ENCODE measurements around the gene WIPI1. TPM values are rescaled to one million over a fixed set of nuclear protein-coding genes. Genes with fewer than 3 reads are reported as not detected.

WIPI1 gene
- total RNA-seq, 1 donor from 2014 or later: 37.3 TPM

DNA sequence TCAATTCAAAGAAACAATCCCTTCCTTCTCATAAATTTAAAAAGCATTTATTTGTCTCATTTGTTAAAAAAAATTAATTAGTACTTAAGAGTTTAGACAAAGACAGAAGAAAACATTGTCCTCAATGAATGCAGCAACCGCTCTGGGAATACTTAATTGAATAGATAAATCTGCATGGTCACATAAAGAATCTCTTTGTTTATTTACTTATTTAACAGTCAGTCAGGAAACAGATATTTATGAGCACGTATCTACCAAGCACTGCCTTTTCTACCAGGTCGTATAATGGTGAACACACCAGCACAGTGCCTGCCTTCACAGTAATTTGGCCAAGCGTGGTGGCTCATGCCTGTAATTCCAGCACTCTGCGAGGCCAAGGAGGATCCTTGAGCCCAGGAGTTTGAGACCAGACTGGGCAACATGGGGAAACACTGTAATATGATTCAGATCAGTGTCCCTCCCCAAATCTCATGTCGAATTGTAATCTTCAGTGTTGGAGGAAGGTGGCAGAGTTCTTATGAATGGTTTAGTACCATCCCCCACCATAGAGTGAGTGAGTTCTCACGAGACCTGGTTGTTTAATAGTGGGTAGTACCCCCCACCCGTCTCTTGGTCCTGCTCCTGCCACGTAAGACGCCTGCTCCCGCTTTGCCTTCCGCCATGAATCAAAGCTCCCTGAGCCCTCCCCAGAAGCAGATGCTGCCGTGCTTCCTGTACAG is 8.1 kb downstream of the WIPI1 start:
- Histone ChIP-seq H3K27me3 (no peaks in the 10 kb centered on the region), H3K27ac (no peak overlapping the region), H3K36me3 (peaks cover 0 to 63% of the 10 kb centered on the region in 2 donors), H3K9me3 (no peaks in the 10 kb centered on the region), H3K4me1 (peaks cover under 1% of the 10 kb centered on the region), H3K4me3 (no peak overlapping the region)
- TF ChIP-seq, protein P1, sequence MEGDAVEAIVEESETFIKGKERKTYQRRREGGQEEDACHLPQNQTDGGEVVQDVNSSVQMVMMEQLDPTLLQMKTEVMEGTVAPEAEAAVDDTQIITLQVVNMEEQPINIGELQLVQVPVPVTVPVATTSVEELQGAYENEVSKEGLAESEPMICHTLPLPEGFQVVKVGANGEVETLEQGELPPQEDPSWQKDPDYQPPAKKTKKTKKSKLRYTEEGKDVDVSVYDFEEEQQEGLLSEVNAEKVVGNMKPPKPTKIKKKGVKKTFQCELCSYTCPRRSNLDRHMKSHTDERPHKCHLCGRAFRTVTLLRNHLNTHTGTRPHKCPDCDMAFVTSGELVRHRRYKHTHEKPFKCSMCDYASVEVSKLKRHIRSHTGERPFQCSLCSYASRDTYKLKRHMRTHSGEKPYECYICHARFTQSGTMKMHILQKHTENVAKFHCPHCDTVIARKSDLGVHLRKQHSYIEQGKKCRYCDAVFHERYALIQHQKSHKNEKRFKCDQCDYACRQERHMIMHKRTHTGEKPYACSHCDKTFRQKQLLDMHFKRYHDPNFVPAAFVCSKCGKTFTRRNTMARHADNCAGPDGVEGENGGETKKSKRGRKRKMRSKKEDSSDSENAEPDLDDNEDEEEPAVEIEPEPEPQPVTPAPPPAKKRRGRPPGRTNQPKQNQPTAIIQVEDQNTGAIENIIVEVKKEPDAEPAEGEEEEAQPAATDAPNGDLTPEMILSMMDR (IDR thresholded peaks at IDR 0.05): no peak
- TF ChIP-seq POLR2A (IDR thresholded peaks at IDR 0.05): no peak
- no peak for TF ChIP-seq POLR2AphosphoS5 (IDR thresholded peaks at IDR 0.05; ENCODE audit: insufficient read depth in 1 of 2, low read depth in 1 of 2)
- intact Hi-C loops (cut with DNase I): no loop called here
- no peak for DNase-seq (ENCODE audit: extremely low spot score in 2 of 2)

DNA sequence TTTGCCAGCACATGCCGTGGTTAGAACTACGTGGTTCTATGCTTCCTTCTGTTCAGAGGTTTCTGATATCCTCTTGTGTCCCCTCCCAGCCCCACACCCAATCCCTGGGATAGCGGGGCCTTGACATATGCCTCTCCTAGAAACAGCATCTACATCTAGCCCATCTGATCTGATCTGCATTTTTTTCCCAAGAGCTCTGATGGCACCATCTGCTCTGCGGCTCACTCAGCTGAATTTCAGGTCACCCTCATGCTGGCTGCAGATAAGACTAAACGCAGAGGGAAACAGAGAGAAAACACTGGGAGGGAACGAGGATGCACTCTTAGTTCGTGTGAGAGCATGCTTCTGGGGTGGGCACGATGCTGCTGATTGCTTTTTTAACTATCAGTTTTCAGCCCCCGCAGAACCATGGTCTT is 10.7 kb downstream of the WIPI1 start:
- Histone ChIP-seq H3K27ac (no peak overlapping the region), H3K36me3 (peaks cover 0 to 54% of the 10 kb centered on the region in 2 donors), H3K9me3 (no peaks in the 10 kb centered on the region), H3K4me3 (no peak overlapping the region), H3K4me1 (peaks cover 13% of the 10 kb centered on the region), H3K27me3 (no peaks in the 10 kb centered on the region)
- no peak for DNase-seq (ENCODE audit: extremely low spot score in 2 of 2)
- intact Hi-C loops (cut with DNase I): no loop called here
- no peak for TF ChIP-seq POLR2AphosphoS5 (IDR thresholded peaks at IDR 0.05; ENCODE audit: insufficient read depth in 1 of 2, low read depth in 1 of 2)
- TF ChIP-seq POLR2A (IDR thresholded peaks at IDR 0.05): no peak
- TF ChIP-seq, protein P1 (IDR thresholded peaks at IDR 0.05): no peak

DNA sequence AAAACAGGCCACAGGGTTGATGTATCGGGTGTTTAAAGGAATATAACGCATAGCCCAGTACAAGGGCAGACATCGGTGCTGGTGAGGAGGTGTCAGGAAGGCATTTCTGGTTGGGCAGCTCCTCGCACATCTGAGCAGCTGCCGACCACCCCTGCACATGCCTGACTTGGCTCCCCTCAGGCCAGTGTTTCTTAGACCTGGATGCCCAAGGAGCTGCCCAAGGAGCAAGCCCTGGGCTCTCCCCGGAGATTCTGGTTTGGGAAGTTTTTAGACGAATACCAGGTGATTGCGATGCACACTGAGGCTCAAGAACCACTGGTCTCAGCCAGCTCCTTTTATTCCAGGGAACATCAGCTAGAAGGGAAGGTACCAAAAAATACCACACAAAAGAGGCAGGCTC is 11.6 kb downstream of the WIPI1 start:
- Histone ChIP-seq H3K36me3 (peaks cover 0 to 51% of the 10 kb centered on the region in 2 donors), H3K9me3 (no peaks in the 10 kb centered on the region), H3K4me3 (no peak overlapping the region), H3K4me1 (peaks cover 18% of the 10 kb centered on the region), H3K27me3 (no peaks in the 10 kb centered on the region), H3K27ac (no peak overlapping the region)
- TF ChIP-seq, protein P1 (IDR thresholded peaks at IDR 0.05): no peak
- no peak for TF ChIP-seq POLR2AphosphoS5 (IDR thresholded peaks at IDR 0.05; ENCODE audit: insufficient read depth in 1 of 2, low read depth in 1 of 2)
- no peak for TF ChIP-seq POLR2A (IDR thresholded peaks at IDR 0.05)
- intact Hi-C loops (cut with DNase I): no loop called here
- DNase-seq (ENCODE audit: extremely low spot score in 2 of 2): no peak

DNA sequence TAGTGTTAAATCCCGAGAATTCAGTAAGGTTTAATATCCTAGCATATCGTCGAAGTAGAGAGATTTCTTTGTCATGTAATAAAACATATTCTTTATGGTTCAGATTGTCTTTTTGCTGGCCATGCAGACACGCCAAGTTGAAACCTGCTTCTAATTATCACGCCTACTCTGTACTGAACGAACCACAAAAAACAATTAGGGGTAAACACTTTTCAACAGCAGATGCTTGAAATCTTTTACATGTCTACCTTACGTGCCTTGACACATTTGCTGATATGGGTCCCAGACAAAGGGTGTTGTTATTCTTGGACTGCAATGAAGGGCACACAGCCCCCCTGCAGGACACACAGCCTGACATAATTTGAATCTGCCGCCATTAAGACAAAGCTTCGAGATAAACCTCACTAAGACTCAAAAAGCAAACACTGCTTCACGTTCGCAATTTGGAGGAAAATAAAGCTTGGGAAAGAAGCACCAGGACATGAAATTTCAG is 13.3 kb downstream of the WIPI1 start:
- no peak overlapping the region for H3K4me3 ChIP-seq
- H3K27ac ChIP-seq: no peak overlapping the region
- H3K9me3 ChIP-seq: no peaks in the 10 kb centered on the region
- TF ChIP-seq POLR2AphosphoS5 (IDR thresholded peaks at IDR 0.05; ENCODE audit: insufficient read depth in 1 of 2, low read depth in 1 of 2): no peak
- no peak for TF ChIP-seq POLR2A (IDR thresholded peaks at IDR 0.05)
- TF ChIP-seq, protein P1 (IDR thresholded peaks at IDR 0.05): no peak
- H3K4me1 ChIP-seq: peaks cover 18% of the 10 kb centered on the region
- intact Hi-C loops (cut with DNase I): no loop called here
- H3K27me3 ChIP-seq: no peaks in the 10 kb centered on the region
- peaks cover 0 to 35% of the 10 kb centered on the region in 2 donors for H3K36me3 ChIP-seq
- DNase-seq (ENCODE audit: extremely low spot score in 2 of 2): no peak
